Endothelial cell (in vitro differentiated cells): Measurements from ENCODE around the gene KLF16. TPM values are rescaled to one million over a fixed set of nuclear protein-coding genes. Genes with fewer than 3 reads are reported as not detected.

Experiments used
- DNase-seq: peaks from one replicate; pipeline ENCODE4 v3.0.0; 2021; ENCODE audit warnings: low spot score
- H3K27ac Mint-ChIP-seq: one replicate; pipeline ENCODE4 v1.8.0; 2021; ENCODE audit warnings: mixed read lengths, inconsistent platforms; ENCODE audit not compliant: unreplicated experiment
- H3K27me3 Mint-ChIP-seq: one replicate; pipeline ENCODE4 v1.8.0; 2021; ENCODE audit warnings: mild to moderate bottlenecking, moderate library complexity, mixed read lengths, inconsistent platforms; ENCODE audit not compliant: unreplicated experiment
- H3K36me3 Mint-ChIP-seq: one replicate; pipeline ENCODE4 v1.8.0; 2021; ENCODE audit warnings: mild to moderate bottlenecking, low read depth, mixed read lengths, inconsistent platforms; ENCODE audit not compliant: unreplicated experiment
- H3K4me1 Mint-ChIP-seq: one replicate; pipeline ENCODE4 v1.8.0; 2021; ENCODE audit warnings: mild to moderate bottlenecking, mixed read lengths, inconsistent platforms; ENCODE audit not compliant: unreplicated experiment
- H3K4me3 Mint-ChIP-seq: one replicate; pipeline ENCODE4 v1.8.0; 2021; ENCODE audit warnings: mild to moderate bottlenecking, mixed read lengths, inconsistent platforms; ENCODE audit not compliant: unreplicated experiment
- H3K9me3 Mint-ChIP-seq: one replicate; pipeline ENCODE4 v1.8.0; 2021; ENCODE audit warnings: mixed read lengths, inconsistent platforms; ENCODE audit not compliant: unreplicated experiment
- long read RNA-seq: library from polyadenylated mRNA; unstranded; transcript quantifications from one replicate; pipeline ENCODE4 v2.0.0, GENCODE V29; 2020; ENCODE audit not compliant: unreplicated experiment
- total RNA-seq: library from RNA; stranded (reverse); fragmentation: NEBNext Ultra II Directional; extraction: Animal tissue kit (Norgen Biotek cat#: 25700); gene quantifications from one replicate; pipeline ENCODE4 v1.2.1, GENCODE V29; 2021; ENCODE audit not compliant: unreplicated experiment
- TF ChIP-seq, protein P1 (sequence below): fragments of 200-600 bp; sonication (generic); IDR thresholded peaks from one replicate; pipeline ENCODE4 v1.5.0; 2021; ENCODE audit warnings: antibody characterized with exemption; ENCODE audit not compliant: unreplicated experiment

The KLF16 gene
- total RNA-seq: 19.9 TPM
- long read RNA-seq: 0 reads

DNA sequence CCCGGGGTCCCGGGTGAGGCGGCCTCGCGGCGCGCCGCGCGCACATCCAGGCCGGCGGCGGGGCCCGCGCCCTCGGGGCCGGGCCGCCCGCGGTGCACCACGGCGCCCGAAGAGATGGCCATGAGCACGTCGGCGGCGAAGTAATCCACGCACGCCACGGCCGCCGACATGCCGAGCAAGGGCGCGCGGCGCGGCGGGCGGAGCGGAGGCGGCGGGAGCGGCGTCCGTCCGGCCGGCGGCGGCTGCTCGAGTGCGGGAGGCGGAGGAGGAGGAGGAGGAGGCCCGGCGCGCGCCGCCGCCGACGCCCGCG is at the start of gene KLF16:
TSS of gene KLF16 (minus strand) at position 252 of the 310 bp plus-strand sequence. CDS start at position 170, 82 bp downstream.
- no peak within 1 kb of the TSS for H3K27ac Mint-ChIP-seq
- TF ChIP-seq, protein P1, sequence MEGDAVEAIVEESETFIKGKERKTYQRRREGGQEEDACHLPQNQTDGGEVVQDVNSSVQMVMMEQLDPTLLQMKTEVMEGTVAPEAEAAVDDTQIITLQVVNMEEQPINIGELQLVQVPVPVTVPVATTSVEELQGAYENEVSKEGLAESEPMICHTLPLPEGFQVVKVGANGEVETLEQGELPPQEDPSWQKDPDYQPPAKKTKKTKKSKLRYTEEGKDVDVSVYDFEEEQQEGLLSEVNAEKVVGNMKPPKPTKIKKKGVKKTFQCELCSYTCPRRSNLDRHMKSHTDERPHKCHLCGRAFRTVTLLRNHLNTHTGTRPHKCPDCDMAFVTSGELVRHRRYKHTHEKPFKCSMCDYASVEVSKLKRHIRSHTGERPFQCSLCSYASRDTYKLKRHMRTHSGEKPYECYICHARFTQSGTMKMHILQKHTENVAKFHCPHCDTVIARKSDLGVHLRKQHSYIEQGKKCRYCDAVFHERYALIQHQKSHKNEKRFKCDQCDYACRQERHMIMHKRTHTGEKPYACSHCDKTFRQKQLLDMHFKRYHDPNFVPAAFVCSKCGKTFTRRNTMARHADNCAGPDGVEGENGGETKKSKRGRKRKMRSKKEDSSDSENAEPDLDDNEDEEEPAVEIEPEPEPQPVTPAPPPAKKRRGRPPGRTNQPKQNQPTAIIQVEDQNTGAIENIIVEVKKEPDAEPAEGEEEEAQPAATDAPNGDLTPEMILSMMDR: no peak
- H3K27me3 Mint-ChIP-seq: peaks cover 19% of the 10 kb centered on the region
- peak within 1 kb of the TSS; percentile 93 for H3K4me3 Mint-ChIP-seq
- no peak for DNase-seq
- H3K9me3 Mint-ChIP-seq: no peaks in the 10 kb centered on the region
- H3K36me3 Mint-ChIP-seq: peaks cover 4% of the 10 kb centered on the region
- H3K4me1 Mint-ChIP-seq: peaks cover 5% of the 10 kb centered on the region

GRCh38 chr19:1912760-1913505 is 49.6 kb upstream of the KLF16 start:
- H3K4me1 Mint-ChIP-seq: peaks cover 4% of the 10 kb centered on the region
- H3K36me3 Mint-ChIP-seq: no peaks in the 10 kb centered on the region
- DNase-seq: no peak
- H3K4me3 Mint-ChIP-seq: peak overlapping the region; percentile 37
- no peaks in the 10 kb centered on the region for H3K9me3 Mint-ChIP-seq
- peaks cover 5% of the 10 kb centered on the region for H3K27me3 Mint-ChIP-seq
- H3K27ac Mint-ChIP-seq: no peak overlapping the region
- TF ChIP-seq, protein P1: no peak

DNA sequence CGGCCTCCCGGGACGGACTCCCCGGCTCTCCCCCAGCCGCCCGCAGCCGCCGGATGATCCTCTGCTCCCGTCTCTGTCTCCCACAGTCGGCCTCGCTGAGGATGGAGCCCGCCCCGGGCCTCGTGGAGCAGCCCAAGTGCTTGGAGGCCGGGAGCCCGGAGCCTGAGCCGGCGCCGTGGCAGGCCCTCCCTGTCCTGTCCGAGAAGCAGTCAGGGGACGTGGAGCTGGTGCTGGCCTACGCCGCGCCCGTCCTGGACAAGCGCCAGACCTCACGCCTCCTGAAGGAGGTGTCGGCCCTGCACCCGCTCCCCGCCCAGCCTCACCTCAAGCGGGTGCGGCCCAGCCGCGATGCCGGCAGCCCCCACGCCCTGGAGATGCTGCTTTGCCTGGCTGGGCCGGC is 48.6 kb upstream of the KLF16 start:
- no peak overlapping the region for H3K27ac Mint-ChIP-seq
- no peak overlapping the region for H3K4me3 Mint-ChIP-seq

GRCh38 chr19:1911098-1911497 is 47.7 kb upstream of the KLF16 start:
- Mint-ChIP-seq H3K36me3 (no peaks in the 10 kb centered on the region), H3K4me1 (peaks cover 4% of the 10 kb centered on the region), H3K9me3 (no peaks in the 10 kb centered on the region), H3K4me3 (no peak overlapping the region), H3K27ac (no peak overlapping the region), H3K27me3 (peaks cover 3% of the 10 kb centered on the region)
- TF ChIP-seq, protein P1: no peak
- DNase-seq: no peak

More for the DNA sequence above, 48.6 kb upstream of the KLF16 start:
- TF ChIP-seq, protein P1: no peak
- Mint-ChIP-seq H3K9me3 (no peaks in the 10 kb centered on the region), H3K27me3 (peaks cover 5% of the 10 kb centered on the region), H3K4me1 (peaks cover 4% of the 10 kb centered on the region), H3K36me3 (no peaks in the 10 kb centered on the region)
- no peak for DNase-seq

DNA sequence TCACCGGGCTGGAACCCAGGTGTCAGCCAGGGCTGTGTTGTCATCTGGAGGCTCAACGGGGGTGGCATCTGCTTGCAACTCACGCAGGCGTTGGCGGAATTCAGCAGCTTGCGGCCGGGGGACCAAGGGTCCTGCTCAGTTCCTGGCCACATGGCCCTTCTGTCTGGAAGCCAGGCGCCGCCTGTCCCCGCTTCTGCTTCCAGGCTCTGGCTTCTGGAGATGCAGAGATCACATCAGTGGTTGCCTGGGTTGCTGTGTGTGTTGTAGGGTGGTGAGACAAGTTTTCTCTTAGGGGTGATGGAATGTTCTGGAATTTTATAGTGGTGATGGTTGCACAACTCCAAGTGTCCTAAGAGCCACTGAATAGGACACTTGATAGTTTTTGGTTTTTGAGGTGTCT is 46.8 kb upstream of the KLF16 start:
- peaks cover 4% of the 10 kb centered on the region for H3K36me3 Mint-ChIP-seq
- H3K4me3 Mint-ChIP-seq: peak overlapping the region; percentile 58
- H3K27me3 Mint-ChIP-seq: peaks cover 3% of the 10 kb centered on the region
- H3K9me3 Mint-ChIP-seq: no peaks in the 10 kb centered on the region
- H3K27ac Mint-ChIP-seq: peak overlapping the region; percentile 34
- TF ChIP-seq, protein P1: no peak
- DNase-seq: no peak
- H3K4me1 Mint-ChIP-seq: peaks cover 9% of the 10 kb centered on the region
